Measurements from ENCODE around the gene UMAD1.

Gene UMAD1

GRCh38 chr7:7737674-7738073 is 97.1 kb downstream of the UMAD1 start:
- H3K27me3 Mint-ChIP-seq (ENCODE audit: low read depth) = no peaks in the 10 kb centered on the region
- H3K4me1 Mint-ChIP-seq (ENCODE audit: low read depth) = peaks cover 6% of the 10 kb centered on the region
- no peaks in the 10 kb centered on the region for H3K36me3 Mint-ChIP-seq (ENCODE audit: low read depth)
- no peaks in the 10 kb centered on the region for H3K9me3 Mint-ChIP-seq
- DNase-seq (ENCODE audit: low spot score) = no peak
- no peak overlapping the region for H3K4me3 Mint-ChIP-seq
- H3K27ac Mint-ChIP-seq = no peak overlapping the region

GRCh38 chr7:7738177-7738576 is 97.6 kb downstream of the UMAD1 start:
- H3K4me3 Mint-ChIP-seq = no peak overlapping the region
- no peak for DNase-seq (ENCODE audit: low spot score)
- no peaks in the 10 kb centered on the region for H3K36me3 Mint-ChIP-seq (ENCODE audit: low read depth)
- H3K27me3 Mint-ChIP-seq (ENCODE audit: low read depth) = no peaks in the 10 kb centered on the region
- H3K4me1 Mint-ChIP-seq (ENCODE audit: low read depth) = peaks cover 6% of the 10 kb centered on the region
- no peaks in the 10 kb centered on the region for H3K9me3 Mint-ChIP-seq
- H3K27ac Mint-ChIP-seq = no peak overlapping the region

GRCh38 chr7:7738622-7739021 is 98.1 kb downstream of the UMAD1 start:
- H3K36me3 Mint-ChIP-seq (ENCODE audit: low read depth) = no peaks in the 10 kb centered on the region
- no peak overlapping the region for H3K27ac Mint-ChIP-seq
- no peak for DNase-seq (ENCODE audit: low spot score)
- H3K4me1 Mint-ChIP-seq (ENCODE audit: low read depth) = peaks cover 6% of the 10 kb centered on the region
- no peak overlapping the region for H3K4me3 Mint-ChIP-seq
- H3K9me3 Mint-ChIP-seq = no peaks in the 10 kb centered on the region
- H3K27me3 Mint-ChIP-seq (ENCODE audit: low read depth) = no peaks in the 10 kb centered on the region

- Mint-ChIP-seq H3K27ac (no peak overlapping the region), H3K36me3 (ENCODE audit: low read depth) (no peaks in the 10 kb centered on the region), H3K4me3 (no peak overlapping the region), H3K9me3 (no peaks in the 10 kb centered on the region), H3K27me3 (ENCODE audit: low read depth) (no peaks in the 10 kb centered on the region), H3K4me1 (ENCODE audit: low read depth) (peaks cover 6% of the 10 kb centered on the region)
- no peak for DNase-seq (ENCODE audit: low spot score)
Observed at GRCh38 chr7:7739204-7740036, 98.9 kb downstream of the UMAD1 start.

GRCh38 chr7:7740037-7740355 is 99.4 kb downstream of the UMAD1 start:
- DNase-seq (ENCODE audit: low spot score) = no peak
- H3K9me3 Mint-ChIP-seq = no peaks in the 10 kb centered on the region
- H3K4me3 Mint-ChIP-seq = no peak overlapping the region
- no peaks in the 10 kb centered on the region for H3K36me3 Mint-ChIP-seq (ENCODE audit: low read depth)
- H3K27me3 Mint-ChIP-seq (ENCODE audit: low read depth) = no peaks in the 10 kb centered on the region
- H3K4me1 Mint-ChIP-seq (ENCODE audit: low read depth) = peaks cover 6% of the 10 kb centered on the region
- H3K27ac Mint-ChIP-seq = no peak overlapping the region

GRCh38 chr7:7742223-7742622 is 101.7 kb downstream of the UMAD1 start:
- H3K4me1 Mint-ChIP-seq (ENCODE audit: low read depth) = peaks cover 8% of the 10 kb centered on the region
- H3K4me3 Mint-ChIP-seq = no peak overlapping the region
- H3K27ac Mint-ChIP-seq = no peak overlapping the region
- H3K36me3 Mint-ChIP-seq (ENCODE audit: low read depth) = no peaks in the 10 kb centered on the region
- no peaks in the 10 kb centered on the region for H3K9me3 Mint-ChIP-seq
- H3K27me3 Mint-ChIP-seq (ENCODE audit: low read depth) = no peaks in the 10 kb centered on the region
- DNase-seq (ENCODE audit: low spot score) = no peak

GRCh38 chr7:7745258-7745657 is 104.7 kb downstream of the UMAD1 start:
- Mint-ChIP-seq H3K27me3 (ENCODE audit: low read depth) (no peaks in the 10 kb centered on the region), H3K4me3 (no peak overlapping the region), H3K27ac (no peak overlapping the region), H3K4me1 (ENCODE audit: low read depth) (peaks cover 2% of the 10 kb centered on the region), H3K36me3 (ENCODE audit: low read depth) (no peaks in the 10 kb centered on the region), H3K9me3 (no peaks in the 10 kb centered on the region)
- no peak for DNase-seq (ENCODE audit: low spot score)

- no peak for DNase-seq (ENCODE audit: low spot score)
- Mint-ChIP-seq H3K9me3 (no peaks in the 10 kb centered on the region), H3K36me3 (ENCODE audit: low read depth) (no peaks in the 10 kb centered on the region), H3K27me3 (ENCODE audit: low read depth) (no peaks in the 10 kb centered on the region), H3K4me1 (ENCODE audit: low read depth) (peaks cover 2% of the 10 kb centered on the region), H3K4me3 (no peak overlapping the region), H3K27ac (no peak overlapping the region)
Observed at GRCh38 chr7:7745966-7746365, 105.4 kb downstream of the UMAD1 start.

- Mint-ChIP-seq H3K27me3 (ENCODE audit: low read depth) (no peaks in the 10 kb centered on the region), H3K4me1 (ENCODE audit: low read depth) (peaks cover 5% of the 10 kb centered on the region), H3K27ac (no peak overlapping the region), H3K4me3 (no peak overlapping the region), H3K36me3 (ENCODE audit: low read depth) (no peaks in the 10 kb centered on the region), H3K9me3 (no peaks in the 10 kb centered on the region)
- no peak for DNase-seq (ENCODE audit: low spot score)
Observed at GRCh38 chr7:7746458-7746857, 105.9 kb downstream of the UMAD1 start.

GRCh38 chr7:7750571-7751242 is 110.2 kb downstream of the UMAD1 start:
- Mint-ChIP-seq H3K4me3 (no peak overlapping the region), H3K9me3 (no peaks in the 10 kb centered on the region), H3K27me3 (ENCODE audit: low read depth) (no peaks in the 10 kb centered on the region), H3K36me3 (ENCODE audit: low read depth) (no peaks in the 10 kb centered on the region), H3K27ac (no peak overlapping the region), H3K4me1 (ENCODE audit: low read depth) (peaks cover 7% of the 10 kb centered on the region)
- DNase-seq (ENCODE audit: low spot score) = no peak

- Mint-ChIP-seq H3K27ac (no peak overlapping the region), H3K9me3 (no peaks in the 10 kb centered on the region), H3K36me3 (ENCODE audit: low read depth) (no peaks in the 10 kb centered on the region), H3K27me3 (ENCODE audit: low read depth) (no peaks in the 10 kb centered on the region), H3K4me3 (no peak overlapping the region), H3K4me1 (ENCODE audit: low read depth) (peaks cover 5% of the 10 kb centered on the region)
- no peak for DNase-seq (ENCODE audit: low spot score)
Observed at GRCh38 chr7:7751243-7752092, 110.9 kb downstream of the UMAD1 start.

GRCh38 chr7:7756577-7756976 is 116.0 kb downstream of the UMAD1 start:
- H3K27me3 Mint-ChIP-seq (ENCODE audit: low read depth) = no peaks in the 10 kb centered on the region
- no peak overlapping the region for H3K27ac Mint-ChIP-seq
- no peaks in the 10 kb centered on the region for H3K9me3 Mint-ChIP-seq
- H3K4me3 Mint-ChIP-seq = no peak overlapping the region
- no peak for DNase-seq (ENCODE audit: low spot score)
- H3K4me1 Mint-ChIP-seq (ENCODE audit: low read depth) = peaks cover 8% of the 10 kb centered on the region
- no peaks in the 10 kb centered on the region for H3K36me3 Mint-ChIP-seq (ENCODE audit: low read depth)

- Mint-ChIP-seq H3K4me1 (ENCODE audit: low read depth) (peaks cover 18% of the 10 kb centered on the region), H3K9me3 (no peaks in the 10 kb centered on the region), H3K27me3 (ENCODE audit: low read depth) (no peaks in the 10 kb centered on the region), H3K27ac (no peak overlapping the region), H3K4me3 (no peak overlapping the region), H3K36me3 (ENCODE audit: low read depth) (no peaks in the 10 kb centered on the region)
- no peak for DNase-seq (ENCODE audit: low spot score)
Observed at GRCh38 chr7:7757576-7757975, 117.0 kb downstream of the UMAD1 start.

- peaks cover 36% of the 10 kb centered on the region for H3K4me1 Mint-ChIP-seq (ENCODE audit: low read depth)
Observed at GRCh38 chr7:7761340-7761973, 120.9 kb downstream of the UMAD1 start.

More at GRCh38 chr7:7761340-7761973, 120.9 kb downstream of the UMAD1 start:
- Mint-ChIP-seq H3K36me3 (ENCODE audit: low read depth) (no peaks in the 10 kb centered on the region), H3K27ac (peak overlapping the region; percentile 93), H3K27me3 (ENCODE audit: low read depth) (no peaks in the 10 kb centered on the region), H3K9me3 (no peaks in the 10 kb centered on the region), H3K4me3 (peak overlapping the region; percentile 95)
- DNase-seq (ENCODE audit: low spot score) = no peak

All from T-helper 2 cell treated with Interferon-gamma antibody and Interleukin-4, amounts not matched to agents 5 μg/mL and 100 μg/mL, for 36 hours (primary cell).